Mononuclear cell (primary cell): ENCODE data around the gene CSPG4. TPM values are rescaled to one million over a fixed set of nuclear protein-coding genes. Genes with fewer than 3 reads are reported as not detected.
"Not testable (repeated sequence)": the region's sequence is repeated elsewhere in the genome, so short reads cannot be mapped to it uniquely, and the experiment has no call there.

ENCODE experiments used
- H3K27me3 ChIP-seq: 2 replicates; pipeline ENCODE4 v1.6.0; 2011; ENCODE audit warnings: low read length, control low read depth; ENCODE audit not compliant: insufficient read depth
- H3K4me1 ChIP-seq: 2 replicates; pipeline ENCODE4 v1.5.1; 2011; ENCODE audit warnings: mild to moderate bottlenecking, low read length, control low read depth; ENCODE audit not compliant: insufficient read depth
- H3K4me3 ChIP-seq: 2 replicates; pipeline ENCODE4 v1.5.1; 2011; ENCODE audit warnings: mild to moderate bottlenecking, low read length, moderate library complexity
- H3K9me3 ChIP-seq: 2 replicates; pipeline ENCODE4 v1.5.1; 2011; ENCODE audit warnings: low read depth, mild to moderate bottlenecking, control low read depth, low read length
- total RNA-seq: library from RNA; depleted of rRNA; stranded (reverse); fragments of >200 nt; gene quantifications from one replicate; pipeline ENCODE4 v1.2.3, GENCODE V29; 2012

Gene CSPG4
- total RNA-seq, 1 donor: under 0.01 TPM

DNA sequence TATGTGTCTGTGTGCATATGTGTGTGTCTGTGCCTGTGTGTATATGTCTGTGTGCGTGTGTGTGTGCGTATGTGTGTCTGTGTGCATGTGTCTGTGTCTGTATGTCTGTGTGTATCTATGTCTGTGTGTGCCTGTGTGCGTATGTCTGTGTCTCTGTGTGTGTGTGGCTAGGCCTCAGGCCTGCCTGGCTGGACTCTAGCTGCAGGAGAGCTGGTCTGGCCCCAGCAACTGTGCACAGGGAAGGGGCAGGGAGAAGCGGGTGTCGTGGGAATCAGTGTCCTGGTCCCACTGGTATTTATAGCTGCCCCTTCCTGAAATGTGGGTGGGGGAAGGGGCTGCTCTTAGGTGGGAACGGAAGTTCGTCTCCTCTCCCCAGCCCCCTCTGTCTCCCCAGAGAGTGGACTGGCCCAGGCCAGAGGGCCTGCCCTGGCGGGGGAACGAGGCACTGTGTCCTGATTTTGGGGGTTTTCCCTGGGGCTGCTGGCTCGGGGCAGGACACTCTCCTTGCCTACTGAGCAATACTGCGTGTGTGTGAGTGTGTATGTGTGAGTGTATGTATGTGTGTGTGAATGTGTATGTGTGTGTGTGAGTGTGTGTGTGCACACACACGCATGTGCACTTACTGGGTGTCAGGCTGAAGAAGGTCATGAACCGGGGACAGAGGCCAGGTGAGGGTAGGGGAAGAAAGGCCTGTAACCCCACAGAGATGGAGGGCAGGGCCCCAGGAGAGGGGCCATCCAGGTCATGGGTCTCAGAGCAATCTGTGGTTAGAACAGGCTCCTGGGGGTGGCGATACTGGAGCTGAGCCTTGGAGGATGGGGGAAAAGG is 6.6 kb downstream of the CSPG4 start:
- H3K27me3 ChIP-seq: no peaks in the 10 kb centered on the region

DNA sequence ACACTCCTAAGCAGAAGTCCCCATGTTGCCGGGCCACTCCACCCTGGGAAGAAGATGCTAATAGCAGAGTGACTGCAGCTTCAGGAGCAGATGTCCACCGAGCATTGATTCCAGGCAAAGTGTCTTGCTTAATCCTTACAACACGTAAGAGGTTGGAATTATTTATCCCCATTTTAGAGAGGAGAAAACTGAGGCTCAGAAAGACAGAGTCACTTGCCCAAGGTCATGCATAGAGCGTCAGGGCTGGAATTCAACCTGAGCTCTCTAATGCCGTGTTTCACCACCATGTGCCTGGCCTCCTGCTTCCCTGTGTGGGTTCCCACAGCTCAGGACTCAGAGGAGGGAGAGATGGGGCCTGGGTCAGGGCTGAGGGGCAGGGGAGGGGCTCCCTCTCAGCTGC is 7.3 kb downstream of the CSPG4 start:
- H3K4me1 ChIP-seq, H3K27me3 ChIP-seq, H3K4me3 ChIP-seq, H3K9me3 ChIP-seq: not testable (repeated sequence)

More for the DNA sequence above, 6.6 kb downstream of the CSPG4 start:
- Histone ChIP-seq H3K4me3 (no peak overlapping the region), H3K9me3 (no peaks in the 10 kb centered on the region), H3K4me1 (peaks cover 1% of the 10 kb centered on the region)

DNA sequence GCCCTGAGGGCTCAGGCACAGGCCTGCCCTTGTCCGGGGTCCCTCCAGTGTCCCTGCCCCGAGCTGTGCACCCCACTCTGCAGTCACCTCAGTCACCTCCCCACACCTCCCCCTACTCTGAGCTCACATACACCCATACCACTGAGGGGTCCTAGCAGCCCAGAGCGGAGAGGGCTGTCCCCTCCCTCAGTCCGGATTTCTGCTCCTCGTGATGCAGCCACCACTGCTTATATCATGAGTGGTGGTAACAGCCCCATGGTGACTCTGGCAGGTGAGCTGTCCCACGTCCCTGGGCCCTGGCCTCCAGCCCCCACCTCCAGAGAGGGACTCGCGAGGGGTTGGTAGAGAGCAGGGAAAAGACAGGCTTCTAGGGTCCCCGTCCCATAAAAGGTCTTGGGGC is 8.0 kb downstream of the CSPG4 start:
- Histone ChIP-seq H3K27me3 (no peaks in the 10 kb centered on the region), H3K4me3 (no peak overlapping the region), H3K4me1 (peaks cover 15% of the 10 kb centered on the region), H3K9me3 (no peaks in the 10 kb centered on the region)

DNA sequence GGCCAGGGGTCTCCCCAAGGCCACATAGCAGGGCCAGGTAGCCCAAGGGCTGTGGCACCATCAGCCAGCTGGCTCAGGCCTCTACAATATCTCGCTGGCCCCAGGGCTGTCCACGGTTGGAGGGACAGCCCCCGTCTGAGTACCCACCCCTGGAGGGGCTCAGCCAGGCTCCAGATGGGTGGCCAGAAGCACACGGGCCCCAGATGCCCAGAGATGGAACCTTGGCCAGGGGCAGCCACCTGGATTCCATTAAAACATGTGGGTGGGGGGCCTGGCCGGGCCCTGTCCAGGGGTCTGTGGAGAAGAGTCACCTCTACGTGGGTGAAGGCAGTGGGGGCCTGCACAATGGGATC is 8.4 kb downstream of the CSPG4 start:
- no peak overlapping the region for H3K4me3 ChIP-seq

DNA sequence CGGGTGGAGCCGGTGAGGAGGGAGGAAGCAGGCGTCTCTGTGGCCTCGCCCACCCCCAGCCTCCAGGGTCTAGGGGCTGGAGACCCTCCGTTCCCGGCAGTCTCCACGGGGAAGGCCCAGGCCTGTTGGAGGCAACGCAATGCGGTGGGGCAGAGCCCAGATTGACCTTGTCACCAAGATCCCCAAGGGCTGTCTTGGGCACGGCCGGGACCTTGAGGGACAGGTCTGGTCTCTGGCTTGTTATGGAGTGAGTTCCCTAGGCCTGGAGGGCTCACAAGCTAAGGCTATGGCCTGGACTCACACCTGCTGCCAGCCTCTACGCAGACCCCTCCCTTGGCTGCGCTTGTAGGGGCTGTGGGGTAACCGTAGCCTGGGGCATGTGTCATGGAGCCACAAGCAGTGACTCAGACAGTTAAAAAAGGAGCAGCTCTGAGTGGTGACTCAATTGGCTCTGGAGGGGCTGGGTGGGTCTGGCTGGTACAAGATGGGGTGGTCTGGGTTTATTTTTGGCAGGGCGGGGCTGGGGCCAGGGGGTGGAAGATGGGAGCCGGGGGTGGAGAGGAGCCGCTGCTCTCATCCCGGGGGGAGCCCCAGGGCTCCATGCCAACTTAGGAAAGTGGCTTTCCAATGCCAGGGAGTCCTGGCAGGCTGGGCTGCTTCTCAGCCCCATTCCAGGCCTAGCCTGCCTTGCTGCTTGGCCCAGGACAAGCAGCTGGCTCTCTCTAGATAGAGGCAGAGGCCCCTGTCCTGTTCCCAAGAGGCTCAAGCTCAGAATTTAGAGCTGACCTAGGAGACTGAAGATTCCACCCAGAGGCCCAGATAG is 9.0 kb downstream of the CSPG4 start:
- H3K4me3 ChIP-seq, H3K27me3 ChIP-seq, H3K9me3 ChIP-seq: not testable (repeated sequence)
- H3K4me1 ChIP-seq: peaks cover 24% of the 10 kb centered on the region

More for the DNA sequence above, 8.4 kb downstream of the CSPG4 start:
- Histone ChIP-seq H3K9me3 (no peaks in the 10 kb centered on the region), H3K27me3 (no peaks in the 10 kb centered on the region), H3K4me1 (peaks cover 18% of the 10 kb centered on the region)

DNA sequence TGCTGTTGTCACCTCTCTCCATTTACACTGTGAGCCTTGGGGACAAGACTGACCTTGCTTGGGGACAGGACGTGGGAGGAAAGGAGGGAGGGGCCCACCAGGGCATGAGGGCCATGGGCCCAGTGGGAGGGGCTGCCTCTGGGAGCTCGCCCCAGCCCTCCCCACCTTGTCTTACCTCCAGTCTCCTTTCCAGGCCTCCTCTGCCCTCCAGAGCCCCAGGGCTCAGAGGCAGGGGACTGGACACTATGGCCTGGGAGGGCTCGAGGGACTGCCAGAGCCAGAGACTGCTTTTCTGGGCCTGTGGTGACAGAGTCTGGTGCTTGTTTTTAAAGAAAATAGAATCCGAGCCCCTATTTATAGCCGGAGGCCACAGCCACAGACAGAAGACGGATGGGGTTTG is 10.2 kb downstream of the CSPG4 start:
- Histone ChIP-seq H3K4me3 (no peak overlapping the region), H3K9me3 (no peaks in the 10 kb centered on the region), H3K27me3 (no peaks in the 10 kb centered on the region), H3K4me1 (peaks cover 24% of the 10 kb centered on the region)

DNA sequence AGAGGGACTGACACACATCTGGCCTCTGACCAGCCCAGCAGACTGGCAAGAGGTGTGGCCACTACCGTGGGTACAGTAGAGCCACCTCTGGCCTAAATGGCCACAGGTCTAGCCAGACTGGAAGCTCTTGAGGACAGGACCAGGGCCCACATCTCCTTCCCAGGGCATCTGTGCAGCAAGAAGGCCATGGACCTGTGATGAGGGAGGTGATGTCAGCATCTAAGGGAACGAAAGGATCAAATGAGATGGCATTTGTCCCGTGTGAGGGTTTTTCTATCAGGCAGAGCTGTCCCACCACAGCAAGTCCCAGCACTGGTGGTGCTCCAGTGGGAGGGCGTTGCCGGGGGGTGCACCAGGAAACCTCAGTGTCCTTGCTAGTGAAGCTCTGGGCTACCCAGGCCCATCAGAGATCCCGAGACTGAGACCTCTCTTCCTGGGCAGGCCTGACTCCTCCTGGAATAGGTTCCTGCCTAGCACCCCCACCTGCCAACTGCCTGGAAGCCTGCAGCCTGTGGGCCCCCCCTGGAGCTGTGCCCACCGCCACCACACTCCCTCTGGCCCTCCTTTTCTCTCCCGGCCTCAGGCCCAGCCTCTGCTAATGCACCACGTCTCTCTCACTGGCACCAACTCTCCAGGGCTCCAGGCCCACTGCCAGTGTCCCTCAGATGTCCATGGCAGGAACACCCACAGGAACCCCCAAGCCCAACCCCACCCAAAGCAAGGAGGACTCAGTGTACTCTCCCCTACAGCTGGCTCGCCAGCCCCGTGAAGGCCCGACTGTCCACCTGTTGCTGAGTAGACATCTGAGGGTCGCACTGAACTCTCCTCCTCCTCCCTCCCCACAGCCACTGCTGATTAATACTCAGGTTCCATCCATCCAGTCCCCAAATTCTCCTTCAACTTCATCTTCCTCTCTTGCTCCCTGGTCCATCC is 11.3 kb downstream of the CSPG4 start:
- H3K27me3 ChIP-seq, H3K4me3 ChIP-seq, H3K9me3 ChIP-seq: not testable (repeated sequence)
- peaks cover 24% of the 10 kb centered on the region for H3K4me1 ChIP-seq

DNA sequence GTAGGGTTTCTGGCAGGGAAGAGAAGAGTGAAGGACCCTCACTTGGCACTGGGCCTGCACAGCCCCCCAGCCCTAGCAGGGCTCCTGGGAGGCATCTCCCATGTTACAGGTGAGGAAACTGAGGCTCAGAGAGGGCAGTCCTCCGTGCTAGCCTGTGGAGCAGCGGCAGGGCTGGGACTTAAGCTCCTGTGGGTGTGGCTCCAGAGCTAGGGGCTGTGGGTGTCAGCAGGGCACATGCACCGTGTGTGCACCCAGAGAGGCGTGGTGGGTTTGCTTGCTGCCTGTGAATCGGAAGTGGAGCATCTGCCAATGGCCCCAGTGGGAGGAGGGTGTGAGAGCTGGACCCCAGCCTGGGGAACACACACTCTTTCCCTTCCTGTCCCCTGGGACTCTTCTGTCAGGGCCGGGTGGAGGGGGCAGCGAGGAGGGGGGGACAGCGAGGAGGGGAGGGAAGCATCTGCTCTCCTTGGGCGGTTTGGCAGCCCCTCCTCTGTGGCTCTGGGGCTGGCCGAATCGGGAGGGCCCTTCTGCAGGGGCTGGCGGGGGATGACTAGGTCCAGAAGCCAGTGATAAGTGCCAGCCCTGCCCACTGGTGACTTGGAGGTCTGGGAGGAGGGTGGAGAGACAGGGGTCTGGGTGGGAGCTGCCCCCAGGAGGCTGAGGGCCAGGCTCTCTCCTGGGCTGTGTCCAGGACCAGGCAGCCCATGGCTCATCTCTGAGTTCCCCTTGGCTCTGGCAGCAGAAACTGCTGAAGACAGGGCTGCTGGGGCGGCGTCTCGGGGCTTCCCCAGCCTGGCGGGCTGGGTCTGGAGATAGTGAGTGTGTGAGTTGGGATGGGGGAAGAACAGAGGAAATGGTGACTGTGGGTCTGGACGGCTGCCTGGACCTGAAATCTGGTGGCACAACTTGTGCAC is 12.4 kb downstream of the CSPG4 start:
- not testable (repeated sequence) for H3K27me3 ChIP-seq, H3K9me3 ChIP-seq, H3K4me3 ChIP-seq
- H3K4me1 ChIP-seq: peaks cover 29% of the 10 kb centered on the region

DNA sequence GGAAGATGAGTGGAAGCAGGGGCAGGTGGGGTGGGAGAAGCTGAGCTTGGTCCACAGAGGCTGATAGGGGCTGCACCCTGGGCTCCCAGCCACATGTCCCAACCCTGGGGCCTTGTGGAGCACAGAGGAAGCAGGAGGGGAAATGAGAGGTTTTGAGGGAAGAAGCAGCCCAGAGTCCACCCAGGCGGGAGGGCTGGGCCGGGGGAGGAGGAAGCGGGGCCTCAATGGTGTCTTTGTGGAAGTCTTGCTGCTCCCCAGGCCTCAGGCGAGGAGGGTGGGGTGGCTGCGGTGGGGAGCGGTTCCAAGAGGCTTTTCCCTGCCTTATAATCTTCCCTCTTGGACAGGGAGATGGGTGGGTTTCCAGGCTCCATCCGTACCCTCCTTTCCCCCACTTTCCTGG is 13.1 kb downstream of the CSPG4 start:
- H3K9me3 ChIP-seq, H3K27me3 ChIP-seq, H3K4me3 ChIP-seq: not testable (repeated sequence)
- peaks cover 36% of the 10 kb centered on the region for H3K4me1 ChIP-seq

DNA sequence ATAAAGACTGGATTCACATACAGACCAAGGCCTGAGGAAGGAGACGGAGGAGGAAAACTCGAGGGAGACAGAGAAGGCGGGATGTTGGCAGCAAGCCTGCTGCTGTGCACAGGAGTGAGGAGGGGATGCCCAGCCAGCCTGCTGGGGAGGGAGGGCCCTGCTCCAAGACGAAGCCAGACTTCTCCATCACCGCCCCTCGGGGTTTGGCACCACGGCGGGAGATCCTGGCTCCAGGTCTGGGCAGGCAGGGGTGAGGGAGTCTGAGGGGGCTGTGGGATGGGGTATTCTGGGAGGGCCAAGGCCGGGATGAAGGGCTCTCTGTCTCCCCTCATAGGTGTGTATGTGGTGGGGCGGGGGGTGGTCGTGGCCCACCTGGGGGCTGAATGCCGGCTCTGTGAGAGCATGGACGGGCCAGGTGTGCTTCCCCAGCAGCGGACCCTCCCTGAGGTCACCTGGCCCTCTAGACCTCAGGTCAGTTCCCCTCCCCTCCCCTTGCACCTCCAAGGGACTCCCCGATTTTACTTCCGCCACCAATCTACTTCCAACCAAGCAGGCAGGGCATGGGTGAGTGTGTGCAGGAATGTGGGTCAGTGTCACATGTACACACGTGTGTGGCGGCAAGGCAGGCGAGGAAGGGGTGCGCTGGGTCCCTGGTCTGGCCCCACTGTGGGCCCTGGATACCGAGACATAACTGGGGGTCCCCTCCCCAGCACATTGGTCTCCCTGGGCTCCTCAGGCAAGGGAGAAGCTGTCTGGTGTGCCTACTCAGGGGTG is 14.5 kb downstream of the CSPG4 start:
- H3K4me3 ChIP-seq, H3K9me3 ChIP-seq, H3K27me3 ChIP-seq: not testable (repeated sequence)
- peaks cover 49% of the 10 kb centered on the region for H3K4me1 ChIP-seq

DNA sequence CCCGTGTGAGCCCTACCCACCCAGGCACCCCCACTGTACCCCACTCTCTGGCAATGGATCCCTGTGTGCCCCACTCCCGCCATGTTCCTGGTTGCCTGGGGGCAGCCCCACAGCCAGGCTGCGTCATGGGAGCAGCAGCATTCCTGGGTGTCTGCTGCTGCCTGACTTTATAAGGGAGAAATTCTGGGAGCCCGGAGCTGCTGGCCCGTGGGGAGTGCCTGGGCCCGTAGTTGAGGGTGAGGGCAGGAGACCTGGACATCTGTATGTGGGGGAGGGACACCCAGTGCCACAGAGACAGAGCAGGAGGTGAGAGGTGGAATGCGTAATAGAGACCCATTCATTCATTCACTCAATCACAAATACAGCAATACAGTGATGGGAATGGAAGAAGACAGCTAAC is 15.1 kb downstream of the CSPG4 start:
- Histone ChIP-seq H3K27me3 (peaks cover 7% of the 10 kb centered on the region), H3K4me3 (no peak overlapping the region), H3K9me3 (no peaks in the 10 kb centered on the region), H3K4me1 (peaks cover 49% of the 10 kb centered on the region)

DNA sequence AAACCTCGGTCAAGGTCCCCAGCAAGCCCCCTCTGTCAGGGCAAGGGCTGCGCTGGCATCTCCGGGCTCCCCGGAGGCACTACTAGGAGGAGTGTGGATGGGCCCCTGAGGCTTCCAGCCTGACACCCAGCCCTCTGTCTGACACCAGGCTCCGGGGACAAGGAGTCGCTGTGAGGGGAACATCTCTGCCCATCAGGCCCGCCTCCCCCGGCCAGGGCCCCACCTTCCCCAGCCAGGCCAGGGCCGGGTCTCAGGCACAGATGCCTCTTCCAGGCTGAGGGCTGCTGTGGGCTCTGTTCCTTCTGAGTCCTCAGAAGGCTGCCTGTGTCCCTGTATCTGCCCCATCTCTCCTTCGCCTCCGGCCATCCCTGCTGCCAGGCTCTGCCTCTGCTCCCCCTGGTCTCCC is 15.8 kb downstream of the CSPG4 start:
- H3K9me3 ChIP-seq: no peaks in the 10 kb centered on the region
- H3K4me1 ChIP-seq: peaks cover 49% of the 10 kb centered on the region
- no peak overlapping the region for H3K4me3 ChIP-seq
- peaks cover 7% of the 10 kb centered on the region for H3K27me3 ChIP-seq

DNA sequence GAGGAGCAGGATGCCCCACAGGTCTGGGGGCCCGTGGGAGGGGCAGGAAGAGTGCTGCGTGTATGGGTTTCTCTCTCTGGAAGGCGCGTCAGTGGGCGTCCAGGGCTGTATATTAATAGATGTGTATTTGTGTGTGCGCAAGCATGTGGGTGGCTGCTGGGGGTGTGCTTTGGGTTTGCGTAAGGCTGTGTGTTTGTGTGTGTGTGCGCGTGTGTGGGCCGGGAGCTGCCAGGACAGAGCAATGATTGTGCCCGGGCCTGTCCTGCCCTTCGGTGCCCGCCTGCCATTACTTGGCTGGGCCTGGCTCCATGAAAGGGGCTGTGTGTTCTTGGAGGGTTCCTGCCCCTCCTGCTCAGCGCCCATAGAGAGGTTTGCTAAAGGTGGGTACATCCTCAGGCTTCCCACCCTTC is 16.3 kb downstream of the CSPG4 start:
- peaks cover 49% of the 10 kb centered on the region for H3K4me1 ChIP-seq
- no peaks in the 10 kb centered on the region for H3K9me3 ChIP-seq
- peaks cover 7% of the 10 kb centered on the region for H3K27me3 ChIP-seq
- H3K4me3 ChIP-seq: no peak overlapping the region
